ENCODE data around the gene ANKRA2.

DNA sequence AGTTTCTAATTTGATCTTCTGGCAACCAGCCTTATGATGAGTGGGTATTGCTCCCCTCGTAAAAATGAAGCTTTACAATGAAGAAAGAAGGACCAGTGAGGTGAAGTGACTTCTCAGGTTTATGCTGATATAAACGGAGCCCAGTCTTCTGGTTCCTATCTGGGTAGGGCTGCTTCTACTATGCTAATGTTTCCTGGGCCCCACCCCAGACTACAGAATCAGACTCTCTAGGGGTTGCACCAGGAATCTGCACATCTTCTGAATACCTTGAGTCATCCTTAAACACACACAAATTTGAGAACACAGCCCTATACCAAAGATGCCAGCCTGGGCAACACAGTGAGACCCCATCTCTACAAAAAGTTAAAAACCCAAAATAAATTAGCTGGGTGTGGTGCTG, 51.0 kb downstream of the ANKRA2 start:
- no peak for TF ChIP-seq FOXJ3 (CRISPR knock-in tag; IDR thresholded peaks at IDR 0.05)
- TF ChIP-seq, protein P1, sequence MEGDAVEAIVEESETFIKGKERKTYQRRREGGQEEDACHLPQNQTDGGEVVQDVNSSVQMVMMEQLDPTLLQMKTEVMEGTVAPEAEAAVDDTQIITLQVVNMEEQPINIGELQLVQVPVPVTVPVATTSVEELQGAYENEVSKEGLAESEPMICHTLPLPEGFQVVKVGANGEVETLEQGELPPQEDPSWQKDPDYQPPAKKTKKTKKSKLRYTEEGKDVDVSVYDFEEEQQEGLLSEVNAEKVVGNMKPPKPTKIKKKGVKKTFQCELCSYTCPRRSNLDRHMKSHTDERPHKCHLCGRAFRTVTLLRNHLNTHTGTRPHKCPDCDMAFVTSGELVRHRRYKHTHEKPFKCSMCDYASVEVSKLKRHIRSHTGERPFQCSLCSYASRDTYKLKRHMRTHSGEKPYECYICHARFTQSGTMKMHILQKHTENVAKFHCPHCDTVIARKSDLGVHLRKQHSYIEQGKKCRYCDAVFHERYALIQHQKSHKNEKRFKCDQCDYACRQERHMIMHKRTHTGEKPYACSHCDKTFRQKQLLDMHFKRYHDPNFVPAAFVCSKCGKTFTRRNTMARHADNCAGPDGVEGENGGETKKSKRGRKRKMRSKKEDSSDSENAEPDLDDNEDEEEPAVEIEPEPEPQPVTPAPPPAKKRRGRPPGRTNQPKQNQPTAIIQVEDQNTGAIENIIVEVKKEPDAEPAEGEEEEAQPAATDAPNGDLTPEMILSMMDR (IDR thresholded peaks at IDR 0.05): no peak
- TF ChIP-seq EP300 (IDR thresholded peaks at IDR 0.05; ENCODE audit: borderline replicate concordance in 1 of 2, low read depth in 1 of 2, low read length in 1 of 2): no peak
- no peak for TF ChIP-seq POLR2AphosphoS5 (IDR thresholded peaks at IDR 0.05; ENCODE audit: low read depth, low read length)
- TF ChIP-seq SIN3A (IDR thresholded peaks at IDR 0.05; ENCODE audit: borderline replicate concordance, low read depth, low read length): no peak
- TF ChIP-seq RXRA (IDR thresholded peaks at IDR 0.05; ENCODE audit: borderline replicate concordance, low read depth): no peak
- TF ChIP-seq TAF1 (IDR thresholded peaks at IDR 0.05; ENCODE audit: borderline replicate concordance, low read depth, low read length): no peak
- no peak for TF ChIP-seq GABPA (IDR thresholded peaks at IDR 0.05; ENCODE audit: low read depth)
- TF ChIP-seq ELF1 (IDR thresholded peaks at IDR 0.05): no peak
- TF ChIP-seq TEAD4 (IDR thresholded peaks at IDR 0.05; ENCODE audit: borderline replicate concordance, insufficient read depth): no peak
- TF ChIP-seq NFIC (IDR thresholded peaks at IDR 0.05; ENCODE audit: borderline replicate concordance): no peak
- TF ChIP-seq, protein P2, sequence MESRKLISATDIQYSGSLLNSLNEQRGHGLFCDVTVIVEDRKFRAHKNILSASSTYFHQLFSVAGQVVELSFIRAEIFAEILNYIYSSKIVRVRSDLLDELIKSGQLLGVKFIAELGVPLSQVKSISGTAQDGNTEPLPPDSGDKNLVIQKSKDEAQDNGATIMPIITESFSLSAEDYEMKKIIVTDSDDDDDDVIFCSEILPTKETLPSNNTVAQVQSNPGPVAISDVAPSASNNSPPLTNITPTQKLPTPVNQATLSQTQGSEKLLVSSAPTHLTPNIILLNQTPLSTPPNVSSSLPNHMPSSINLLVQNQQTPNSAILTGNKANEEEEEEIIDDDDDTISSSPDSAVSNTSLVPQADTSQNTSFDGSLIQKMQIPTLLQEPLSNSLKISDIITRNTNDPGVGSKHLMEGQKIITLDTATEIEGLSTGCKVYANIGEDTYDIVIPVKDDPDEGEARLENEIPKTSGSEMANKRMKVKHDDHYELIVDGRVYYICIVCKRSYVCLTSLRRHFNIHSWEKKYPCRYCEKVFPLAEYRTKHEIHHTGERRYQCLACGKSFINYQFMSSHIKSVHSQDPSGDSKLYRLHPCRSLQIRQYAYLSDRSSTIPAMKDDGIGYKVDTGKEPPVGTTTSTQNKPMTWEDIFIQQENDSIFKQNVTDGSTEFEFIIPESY (IDR thresholded peaks at IDR 0.05; ENCODE audit: borderline replicate concordance, low read depth): no peak

Measured in SK-N-SH (cell line).